Activated CD4-positive, alpha-beta T cell treated with anti-CD3 and anti-CD28 coated beads, Interleukin-2, amount 50 U/mL, for 4 hours (primary cell): ENCODE data around the gene RAB28.

Experiments
- DNase-seq, 2 experiments: peaks; one replicate each; pipeline ENCODE4 v3.0.0-alpha.2; 2020

The RAB28 gene

GRCh38 chr4:13368217-13368616 is 115.9 kb downstream of the RAB28 start:
- DNase-seq = no peak

GRCh38 chr4:13367691-13368090 is 116.4 kb downstream of the RAB28 start:
- DNase-seq = no peak

DNA sequence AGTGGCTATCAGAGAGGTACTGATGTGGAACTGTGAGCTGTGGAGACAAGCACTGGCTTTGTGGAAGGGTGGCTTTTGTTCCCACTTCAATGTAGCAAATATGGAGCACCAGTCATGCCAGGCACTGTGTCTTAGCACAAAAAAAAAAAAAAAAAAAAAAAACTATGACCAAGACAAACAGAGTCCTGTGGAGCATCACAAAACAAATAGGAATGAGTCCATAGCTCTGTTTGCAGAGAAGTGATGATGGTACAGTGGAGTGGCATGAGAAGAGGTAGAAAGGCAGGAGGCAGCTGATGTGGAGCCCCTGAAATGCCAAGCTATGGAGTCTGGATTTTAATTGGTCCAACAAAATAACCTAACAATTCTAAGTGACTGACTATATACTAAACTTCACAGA is 116.9 kb downstream of the RAB28 start:
- DNase-seq = no peak

DNA sequence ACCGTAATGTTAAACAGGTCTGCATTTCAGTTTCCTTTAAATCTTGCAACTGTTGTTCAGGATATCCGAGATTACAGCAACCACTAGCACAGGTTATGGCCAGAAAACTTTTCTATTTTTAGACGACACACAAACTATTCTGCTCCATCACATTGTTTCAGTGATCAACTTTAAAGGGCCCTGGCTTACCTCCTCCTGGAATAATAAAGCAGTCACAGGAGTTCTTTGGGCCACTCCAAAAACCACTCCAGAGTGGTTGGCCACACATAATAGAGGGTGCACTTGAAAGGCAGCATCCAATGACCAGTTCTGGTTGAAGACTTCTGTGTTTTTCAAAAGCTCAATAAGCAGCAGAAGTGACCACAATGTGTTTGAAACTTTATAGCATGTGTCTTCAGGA is 118.9 kb downstream of the RAB28 start:
- DNase-seq = no peak

DNA sequence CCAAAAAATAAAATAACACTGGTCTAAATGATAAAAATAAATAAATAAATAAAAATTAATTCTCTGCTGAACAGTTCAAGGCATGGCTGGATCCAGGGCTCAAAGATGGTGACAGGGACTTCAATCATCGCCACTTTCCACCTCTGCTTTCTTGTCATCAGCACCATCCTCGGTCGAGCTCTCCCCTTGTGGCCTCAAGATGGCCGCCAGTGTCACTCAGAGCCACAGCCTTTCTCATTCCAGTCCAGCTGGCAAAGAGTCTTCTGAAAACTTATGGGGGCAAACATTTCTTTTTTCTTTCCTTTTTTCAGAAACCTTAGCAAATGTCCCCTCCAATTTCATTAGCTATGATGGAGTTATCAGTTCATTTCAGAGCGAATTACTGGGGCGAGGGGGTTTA is 119.5 kb downstream of the RAB28 start:
- no peak for DNase-seq

DNA sequence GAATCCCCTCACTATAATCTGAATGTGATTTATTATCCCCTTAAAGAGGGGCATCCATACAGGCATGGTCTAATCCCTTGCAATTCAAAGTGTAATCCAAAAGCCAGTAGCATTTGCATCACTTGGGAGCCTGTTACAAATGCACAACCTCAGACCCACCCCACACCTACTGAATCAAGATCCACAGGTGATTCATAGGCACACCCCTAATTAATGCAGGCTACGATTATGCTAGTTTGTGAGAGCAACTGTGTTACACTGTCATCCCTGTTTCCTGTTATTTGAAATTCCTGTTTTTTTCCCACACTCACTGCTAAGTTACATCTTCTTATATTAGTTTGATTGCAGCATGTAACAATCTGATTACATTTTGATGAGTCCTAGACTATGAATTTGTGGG is 120.0 kb downstream of the RAB28 start:
- DNase-seq = no peak

DNA sequence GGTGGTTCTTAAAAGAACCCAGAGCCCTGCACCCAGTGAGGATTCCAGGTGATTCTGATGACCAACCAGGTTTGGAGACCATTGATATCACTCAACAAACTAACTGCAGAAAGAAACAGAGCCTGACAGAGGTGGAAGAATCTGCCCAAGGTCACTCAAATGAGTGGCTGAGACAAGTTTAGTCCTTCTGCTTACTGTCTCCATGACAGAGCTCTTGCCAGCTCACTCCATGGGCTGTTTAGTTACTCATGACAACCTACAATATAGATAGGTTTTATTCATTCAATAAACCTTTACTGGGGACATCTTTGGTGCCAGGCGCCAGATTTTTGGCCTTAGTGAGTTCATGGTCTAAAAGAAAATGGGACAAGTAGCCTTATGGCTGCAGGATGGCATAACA is 124.3 kb downstream of the RAB28 start:
- no peak for DNase-seq

GRCh38 chr4:13355111-13355880 is 128.8 kb downstream of the RAB28 start:
- no peak for DNase-seq

DNA sequence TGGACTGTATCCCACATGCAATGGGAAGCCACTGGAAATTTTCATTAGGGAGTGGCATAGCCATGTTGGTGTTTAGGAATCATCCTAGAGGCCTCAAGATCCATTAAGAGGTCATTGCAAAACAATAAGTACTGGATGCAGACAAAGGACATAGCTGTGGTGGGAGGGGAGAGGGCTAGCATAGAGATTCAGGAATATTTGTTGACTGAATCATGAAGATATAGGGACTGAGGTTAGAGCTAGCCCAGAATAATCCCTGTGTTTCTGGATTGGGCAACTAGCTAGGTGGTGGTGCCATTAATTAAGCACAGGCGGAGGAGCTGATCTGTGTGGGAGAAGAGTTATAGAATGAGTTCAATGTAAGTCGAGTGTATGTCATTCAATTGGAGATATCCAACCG is 135.0 kb downstream of the RAB28 start:
- no peak for DNase-seq

- no peak for DNase-seq
These were observed 135.9 kb downstream of the RAB28 start for GRCh38 chr4:13348216-13348615.

- no peak for DNase-seq
These were observed 136.5 kb downstream of the RAB28 start for GRCh38 chr4:13347517-13348125.

GRCh38 chr4:13344216-13344615 is 139.9 kb downstream of the RAB28 start:
- DNase-seq = no peak

DNA sequence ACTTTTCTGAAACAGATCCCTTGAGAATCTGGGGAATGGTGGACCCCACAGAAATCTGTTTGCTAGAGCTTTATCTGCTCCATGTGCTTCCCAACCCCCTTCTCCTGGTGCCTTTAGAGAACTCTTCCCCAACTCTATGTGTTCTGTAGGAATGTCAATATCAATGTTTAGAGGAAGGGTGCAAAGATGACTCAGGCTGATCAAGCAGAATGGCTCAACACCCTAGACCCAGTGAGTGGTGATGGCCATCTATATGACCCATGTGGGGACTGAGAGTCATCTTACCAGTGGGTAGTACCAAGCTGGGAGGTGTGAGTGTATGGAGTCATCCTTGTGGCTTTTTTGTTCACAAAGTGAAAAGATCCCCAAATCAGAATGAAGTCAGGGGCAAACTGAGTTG is 143.5 kb downstream of the RAB28 start:
- no peak for DNase-seq

DNA sequence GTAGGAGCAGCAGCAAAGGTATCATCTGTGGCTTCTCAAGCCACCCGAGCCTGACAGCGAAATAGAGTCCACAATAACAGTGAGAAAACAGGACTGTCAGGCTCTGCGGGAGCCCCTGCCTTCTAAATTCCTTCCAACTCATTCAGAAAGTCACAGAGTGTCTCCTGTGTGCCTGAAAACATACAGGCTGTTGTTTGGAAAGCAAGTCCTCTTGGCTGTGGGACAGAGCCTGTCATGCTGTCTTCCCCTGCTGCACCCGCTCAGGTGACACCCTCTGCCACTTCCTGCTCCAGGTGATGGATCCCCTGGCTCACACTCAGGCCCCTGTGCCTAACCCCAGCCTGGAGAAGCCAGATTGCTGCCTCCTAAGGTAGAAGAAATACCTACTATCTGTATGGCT is 152.3 kb downstream of the RAB28 start:
- DNase-seq = no peak

GRCh38 chr4:13329963-13330362 is 154.2 kb downstream of the RAB28 start:
- DNase-seq = no peak

- no peak for DNase-seq
These were observed 154.7 kb downstream of the RAB28 start for GRCh38 chr4:13329340-13329850.

- no peak for DNase-seq
These were observed 155.5 kb downstream of the RAB28 start for GRCh38 chr4:13328591-13328990.

DNA sequence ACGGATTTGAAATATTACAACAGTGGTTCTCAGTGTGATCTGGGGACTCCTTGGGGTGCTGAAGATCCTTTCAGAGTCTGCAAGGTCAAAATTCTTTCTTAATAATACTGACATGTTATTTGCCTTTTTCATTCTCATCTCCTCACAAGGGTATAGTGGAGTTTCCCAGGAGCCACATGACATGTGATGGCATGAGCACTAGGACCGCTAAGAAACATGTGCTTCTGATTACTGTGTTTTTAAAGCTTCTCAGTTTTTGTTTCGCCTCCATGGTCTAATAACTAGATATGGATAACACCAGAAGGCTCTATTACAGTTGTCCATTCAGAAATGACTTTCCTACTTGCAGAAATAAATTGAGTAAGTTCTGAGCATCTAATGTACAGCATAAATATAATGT is 156.1 kb downstream of the RAB28 start:
- DNase-seq = no peak

GRCh38 chr4:13325744-13326143 is 158.4 kb downstream of the RAB28 start:
- no peak for DNase-seq

- DNase-seq = no peak
These were observed 160.2 kb downstream of the RAB28 start for GRCh38 chr4:13323921-13324320.

DNA sequence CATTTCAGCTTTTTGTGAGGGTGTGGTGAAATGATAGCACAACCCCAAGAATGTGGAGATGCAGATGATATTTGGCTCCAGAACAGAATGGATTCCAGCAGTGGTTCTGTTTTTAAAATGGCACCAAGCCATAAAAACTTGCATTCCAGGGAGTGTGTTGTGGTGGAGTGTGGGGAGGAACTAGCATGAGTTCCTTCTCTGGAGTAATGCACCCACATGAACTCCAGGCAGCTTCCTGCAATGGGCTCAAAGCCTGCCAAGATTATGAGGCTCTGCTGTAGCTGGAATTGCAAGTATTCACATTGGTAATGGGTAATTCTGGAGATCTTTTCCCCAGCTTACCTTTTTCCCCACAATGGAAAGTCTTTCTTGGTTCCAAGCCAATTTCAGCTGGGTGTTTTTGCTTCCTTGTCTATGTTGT is 161.4 kb downstream of the RAB28 start:
- no peak for DNase-seq
